Measurements from ENCODE around the gene FILIP1L. TPM values are rescaled to one million over a fixed set of nuclear protein-coding genes. Genes with fewer than 3 reads are reported as not detected.
A peak's percentile ranks its signal among the peaks of the same experiment; 100 is the strongest.

FILIP1L gene
- total and polyA plus RNA-seq, 12 donors: 5.3 to 33.2 (median 17.4) TPM

DNA sequence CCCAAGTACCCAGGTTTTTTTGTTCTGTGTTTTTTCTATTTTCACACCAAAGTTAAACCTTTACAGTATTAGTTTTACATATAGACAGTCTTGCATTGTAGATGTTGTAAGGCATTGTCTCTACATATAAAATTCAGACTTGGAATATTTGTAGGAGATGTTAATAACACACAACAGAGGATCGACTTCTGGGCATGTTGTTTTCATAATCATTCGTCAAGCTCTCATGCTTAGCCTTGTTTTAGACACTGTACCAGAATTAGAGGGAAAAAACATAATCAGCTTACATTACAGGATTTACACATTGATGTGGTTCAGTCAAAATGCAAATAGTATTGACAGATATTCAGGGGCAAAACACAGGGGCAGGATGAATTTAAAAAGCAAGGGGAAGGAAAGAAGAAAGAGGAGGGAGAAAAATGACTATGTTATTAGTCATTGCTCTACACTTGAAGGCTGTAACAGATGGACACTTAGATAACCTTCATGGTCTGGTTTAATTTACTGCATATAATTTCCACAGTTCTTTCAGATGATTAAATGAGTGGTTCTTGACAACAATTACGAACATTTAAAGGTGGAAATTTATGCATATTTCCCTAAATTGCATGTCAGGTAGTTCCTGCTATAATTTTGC, 289.2 kb downstream of the FILIP1L start:
- no peaks in the 10 kb centered on the region for H3K36me3 ChIP-seq (replicated peaks in 1 of 2)
- TF ChIP-seq, protein P1, sequence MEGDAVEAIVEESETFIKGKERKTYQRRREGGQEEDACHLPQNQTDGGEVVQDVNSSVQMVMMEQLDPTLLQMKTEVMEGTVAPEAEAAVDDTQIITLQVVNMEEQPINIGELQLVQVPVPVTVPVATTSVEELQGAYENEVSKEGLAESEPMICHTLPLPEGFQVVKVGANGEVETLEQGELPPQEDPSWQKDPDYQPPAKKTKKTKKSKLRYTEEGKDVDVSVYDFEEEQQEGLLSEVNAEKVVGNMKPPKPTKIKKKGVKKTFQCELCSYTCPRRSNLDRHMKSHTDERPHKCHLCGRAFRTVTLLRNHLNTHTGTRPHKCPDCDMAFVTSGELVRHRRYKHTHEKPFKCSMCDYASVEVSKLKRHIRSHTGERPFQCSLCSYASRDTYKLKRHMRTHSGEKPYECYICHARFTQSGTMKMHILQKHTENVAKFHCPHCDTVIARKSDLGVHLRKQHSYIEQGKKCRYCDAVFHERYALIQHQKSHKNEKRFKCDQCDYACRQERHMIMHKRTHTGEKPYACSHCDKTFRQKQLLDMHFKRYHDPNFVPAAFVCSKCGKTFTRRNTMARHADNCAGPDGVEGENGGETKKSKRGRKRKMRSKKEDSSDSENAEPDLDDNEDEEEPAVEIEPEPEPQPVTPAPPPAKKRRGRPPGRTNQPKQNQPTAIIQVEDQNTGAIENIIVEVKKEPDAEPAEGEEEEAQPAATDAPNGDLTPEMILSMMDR (IDR thresholded peaks at IDR 0.05): no peak
- no peak for TF ChIP-seq POLR2A (IDR thresholded peaks at IDR 0.05)
- H3K4me3 ChIP-seq: no peak overlapping the region
- 35 to 38% (median 36%) methylated on average over 3 of the region's 3 CpGs for WGBS, 4 donors
- no peaks in the 10 kb centered on the region for H3K9me3 ChIP-seq (replicated peaks in 1 of 3)
- intact Hi-C loops (cut with DNase I): no loop called here
- H3K27ac ChIP-seq: no peak overlapping the region
- H3K4me1 ChIP-seq (replicated peaks in 1 of 2): peaks cover 7 to 12% of the 10 kb centered on the region in 2 donors
- no peak for DNase-seq
- no peaks in the 10 kb centered on the region for H3K27me3 ChIP-seq

DNA sequence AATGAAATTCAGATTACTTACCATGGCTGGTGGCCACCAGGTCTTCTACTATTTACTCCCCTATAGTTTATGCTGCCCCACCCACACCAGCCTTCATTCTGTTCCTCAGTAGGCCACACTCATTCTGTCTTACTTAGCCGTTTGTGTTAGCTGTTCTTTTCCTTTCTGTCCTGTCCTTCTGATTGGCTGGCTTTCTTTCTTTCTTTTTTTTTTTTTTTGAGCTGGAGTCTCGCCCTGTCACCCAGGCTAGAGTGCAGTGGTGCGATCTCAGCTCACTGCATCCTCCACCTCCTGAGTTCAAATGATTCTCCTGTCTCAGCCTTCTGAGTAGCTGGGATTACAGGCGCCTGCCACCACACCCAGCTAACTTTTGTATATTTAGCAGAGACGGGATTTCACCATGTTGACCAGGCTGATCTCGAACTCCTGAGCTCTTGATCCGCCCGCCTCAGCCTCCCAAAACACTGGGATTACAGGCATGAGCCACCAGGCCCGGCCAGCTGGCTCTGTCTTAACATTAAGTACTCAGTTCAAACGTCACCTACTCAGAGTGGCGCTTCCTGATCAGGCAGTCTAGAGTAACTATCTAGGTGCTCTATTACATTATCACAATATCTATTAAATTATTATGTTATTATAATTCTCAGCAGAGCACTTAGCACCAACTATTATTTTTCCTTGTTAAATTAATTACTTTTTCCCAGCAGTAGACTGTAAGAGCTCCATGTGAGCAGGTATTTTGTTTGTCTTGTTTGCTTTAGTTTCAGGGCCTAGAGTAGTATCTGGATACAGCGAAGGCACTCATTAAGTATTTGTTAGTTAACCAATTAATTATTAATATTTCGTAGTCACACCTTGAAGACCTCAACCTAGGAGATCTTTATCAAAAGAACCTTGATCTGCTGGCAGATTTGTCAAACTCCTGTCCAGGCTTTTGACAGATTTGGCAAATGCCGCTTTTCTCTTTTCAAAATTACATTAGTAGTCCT, 290.3 kb downstream of the FILIP1L start:
- intact Hi-C loops (cut with DNase I): no loop called here
- H3K9me3 ChIP-seq (replicated peaks in 1 of 3): no peaks in the 10 kb centered on the region
- TF ChIP-seq, protein P1 (IDR thresholded peaks at IDR 0.05): no peak
- TF ChIP-seq POLR2A (IDR thresholded peaks at IDR 0.05): no peak
- H3K4me1 ChIP-seq (replicated peaks in 1 of 2): peaks cover 8 to 12% of the 10 kb centered on the region in 2 donors
- H3K4me3 ChIP-seq: no peak overlapping the region
- H3K36me3 ChIP-seq (replicated peaks in 1 of 2): no peaks in the 10 kb centered on the region
- WGBS, 4 donors: 82 to 87% (median 85%) methylated on average over 14 of the region's 14 CpGs
- H3K27ac ChIP-seq: no peak overlapping the region
- DNase-seq: peak in 1 of 7 donors; percentile 82
- no peaks in the 10 kb centered on the region for H3K27me3 ChIP-seq

DNA sequence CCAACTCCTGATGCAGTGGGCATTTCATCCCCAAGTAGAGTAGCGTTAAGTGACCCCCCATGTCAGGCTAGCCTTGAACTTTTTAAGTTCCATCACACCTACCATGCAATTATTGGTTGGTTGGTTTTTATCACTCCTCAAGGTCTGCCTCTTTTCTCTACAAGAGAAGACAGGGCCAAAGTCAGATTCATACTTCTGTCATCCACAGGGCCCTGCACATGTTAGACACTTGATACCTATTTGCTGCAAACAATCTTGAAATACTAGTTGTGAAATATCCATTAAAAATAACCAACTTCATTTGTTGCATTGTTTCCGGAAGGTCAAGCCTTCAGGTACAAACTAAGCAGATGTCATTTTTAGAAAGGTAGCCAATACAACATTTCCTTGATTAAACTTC, 295.5 kb downstream of the FILIP1L start:
- no peak for DNase-seq
- no peaks in the 10 kb centered on the region for H3K36me3 ChIP-seq (replicated peaks in 1 of 2)
- peaks cover 6 to 15% of the 10 kb centered on the region in 2 donors for H3K4me1 ChIP-seq (replicated peaks in 1 of 2)
- H3K27ac ChIP-seq: no peak overlapping the region
- H3K27me3 ChIP-seq: no peaks in the 10 kb centered on the region
- WGBS, 4 donors: 68 to 82% (median 76%) methylated on average over 2 of the region's 2 CpGs
- H3K4me3 ChIP-seq: no peak overlapping the region
- TF ChIP-seq, protein P1 (IDR thresholded peaks at IDR 0.05): no peak
- H3K9me3 ChIP-seq (replicated peaks in 1 of 3): no peaks in the 10 kb centered on the region
- intact Hi-C loops (cut with DNase I): no loop called here

DNA sequence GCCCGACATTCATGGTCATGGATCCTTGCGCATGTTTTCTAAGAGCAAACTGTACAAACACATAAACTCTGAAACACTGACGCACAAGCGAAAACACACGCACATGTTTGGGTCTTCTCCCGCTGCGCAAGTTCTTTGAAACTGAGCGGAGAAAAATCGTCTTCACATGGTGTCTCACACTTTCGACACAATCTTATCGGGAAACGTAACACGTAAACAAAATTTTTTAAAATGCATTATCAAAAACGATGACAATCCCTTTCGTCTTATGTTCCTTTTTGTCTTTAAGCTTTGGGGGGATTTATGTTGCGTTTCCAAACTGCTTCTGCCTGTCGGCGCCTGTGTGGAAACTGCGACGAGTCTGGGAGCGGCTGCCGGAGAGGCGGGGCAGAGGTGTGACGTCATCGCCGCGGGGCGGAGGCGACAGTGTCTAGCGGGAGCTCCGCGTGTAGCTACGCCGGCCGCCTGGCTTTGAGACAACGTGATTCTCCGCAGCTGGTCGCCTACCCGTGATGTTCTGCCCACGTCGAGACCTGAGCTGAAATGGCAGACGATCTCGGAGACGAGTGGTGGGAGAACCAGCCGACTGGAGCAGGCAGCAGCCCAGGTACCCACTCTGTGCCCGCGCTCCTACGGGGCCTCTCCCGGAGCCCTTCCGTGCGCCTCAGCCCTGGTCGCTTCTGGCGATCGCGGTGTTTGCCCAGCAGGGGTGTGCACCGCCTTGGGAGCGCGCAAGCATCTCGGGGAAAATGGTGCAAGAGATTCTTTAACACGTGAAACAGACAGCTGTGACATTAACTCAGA, 296.7 kb downstream of the FILIP1L start, which contains the start of gene CMSS1:
CMSS1 (plus strand) TSS at position 426 of the 804 bp plus-strand sequence.
- H3K4me3 ChIP-seq: peak within 1 kb of the TSS; percentile 28 to 53 (median 49)
- WGBS, 4 donors: 0 to 1% (median 0%) methylated on average over 37 to 60 of the region's 60 CpGs
- TF ChIP-seq, protein P1 (IDR thresholded peaks at IDR 0.05): peak in 5 of 6 experiments; percentile 25 to 56 (median 40)
- peak; percentile 54 to 90 for TF ChIP-seq POLR2A (IDR thresholded peaks at IDR 0.05)
- peak; percentile 94 to 98 (median 97) for DNase-seq
- peaks cover 6 to 15% of the 10 kb centered on the region in 2 donors for H3K4me1 ChIP-seq (replicated peaks in 1 of 2)
- H3K36me3 ChIP-seq (replicated peaks in 1 of 2): no peaks in the 10 kb centered on the region
- no peaks in the 10 kb centered on the region for H3K9me3 ChIP-seq (replicated peaks in 1 of 3)
- intact Hi-C loops (cut with DNase I): no loop called here
- no peaks in the 10 kb centered on the region for H3K27me3 ChIP-seq
- peak within 1 kb of the TSS; percentile 52 to 95 (median 87) for H3K27ac ChIP-seq

Measured in adrenal gland (tissue), 12 donors.